Measurements from ENCODE around the gene DNM2. TPM values are rescaled to one million over a fixed set of nuclear protein-coding genes. Genes with fewer than 3 reads are reported as not detected.
A peak's percentile ranks its signal among the peaks of the same experiment; 100 is the strongest.

The DNM2 gene
- total RNA-seq, 1 experiment from 2014 or later, result 188 TPM

- ChIA-PET POLR2A (ENCODE audit: unreplicated experiment) (no interaction called here), CTCF (interaction anchor here (1.1 kb wide), 1 partner anchor 46 kb away, joined by 5 read pairs; the partner anchor contains the start of gene DNM2)
- TF ChIP-seq EZH2 (IDR thresholded peaks at IDR 0.05; ENCODE audit: low read depth), result no peak
- TF ChIP-seq, protein P1, sequence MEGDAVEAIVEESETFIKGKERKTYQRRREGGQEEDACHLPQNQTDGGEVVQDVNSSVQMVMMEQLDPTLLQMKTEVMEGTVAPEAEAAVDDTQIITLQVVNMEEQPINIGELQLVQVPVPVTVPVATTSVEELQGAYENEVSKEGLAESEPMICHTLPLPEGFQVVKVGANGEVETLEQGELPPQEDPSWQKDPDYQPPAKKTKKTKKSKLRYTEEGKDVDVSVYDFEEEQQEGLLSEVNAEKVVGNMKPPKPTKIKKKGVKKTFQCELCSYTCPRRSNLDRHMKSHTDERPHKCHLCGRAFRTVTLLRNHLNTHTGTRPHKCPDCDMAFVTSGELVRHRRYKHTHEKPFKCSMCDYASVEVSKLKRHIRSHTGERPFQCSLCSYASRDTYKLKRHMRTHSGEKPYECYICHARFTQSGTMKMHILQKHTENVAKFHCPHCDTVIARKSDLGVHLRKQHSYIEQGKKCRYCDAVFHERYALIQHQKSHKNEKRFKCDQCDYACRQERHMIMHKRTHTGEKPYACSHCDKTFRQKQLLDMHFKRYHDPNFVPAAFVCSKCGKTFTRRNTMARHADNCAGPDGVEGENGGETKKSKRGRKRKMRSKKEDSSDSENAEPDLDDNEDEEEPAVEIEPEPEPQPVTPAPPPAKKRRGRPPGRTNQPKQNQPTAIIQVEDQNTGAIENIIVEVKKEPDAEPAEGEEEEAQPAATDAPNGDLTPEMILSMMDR (conservative IDR thresholded peaks at IDR 0.05), result no peak
- Histone ChIP-seq H3K36me3 (ENCODE audit: low read depth) (peaks cover 6% of the 10 kb centered on the region; the same call in 1 of the 2 replicates), H3K4me2 (peak overlapping the region; percentile 30; the same call in 1 of the 2 replicates), H3K9me3 (ENCODE audit: insufficient read depth, low read depth) (no peaks in the 10 kb centered on the region), H3K79me2 (ENCODE audit: low read depth) (peaks cover 43% of the 10 kb centered on the region), H3K9me2 (ENCODE audit: insufficient read depth) (no peaks in the 10 kb centered on the region), H3K27ac (peak overlapping the region; percentile 45), H3K27me3 (ENCODE audit: insufficient read depth, low read depth) (no peaks in the 10 kb centered on the region), H3K4me3 (no peak overlapping the region), H2AFZ (no peak overlapping the region), H3F3A (ENCODE audit: insufficient read depth, low read depth) (peaks cover 42% of the 10 kb centered on the region), H3K4me1 (replicated peaks; ENCODE audit: insufficient read depth) (peaks cover 47% of the 10 kb centered on the region), H4K20me1 (ENCODE audit: insufficient read depth) (peaks cover 23% of the 10 kb centered on the region)
- BruUV-seq (replicated peaks), result no TSS peak
- intact Hi-C loops (cut with micrococcal nuclease; ENCODE audit: unreplicated experiment), result no loop called here
- DNase-seq, result no peak
These were observed 45.5 kb downstream of the DNM2 start for GRCh38 chr19:10763411-10763810.

- Histone ChIP-seq H3K79me2 (ENCODE audit: low read depth) (peaks cover 41% of the 10 kb centered on the region), H2AFZ (no peak overlapping the region), H3K4me3 (no peak overlapping the region), H3K9me2 (ENCODE audit: insufficient read depth) (no peaks in the 10 kb centered on the region), H3K27me3 (ENCODE audit: insufficient read depth, low read depth) (no peaks in the 10 kb centered on the region), H4K20me1 (ENCODE audit: insufficient read depth) (peaks cover 20% of the 10 kb centered on the region), H3K4me1 (replicated peaks; ENCODE audit: insufficient read depth) (peaks cover 47% of the 10 kb centered on the region), H3K27ac (no peak overlapping the region), H3K4me2 (no peak overlapping the region), H3K9me3 (ENCODE audit: insufficient read depth, low read depth) (no peaks in the 10 kb centered on the region), H3F3A (ENCODE audit: insufficient read depth, low read depth) (peaks cover 41% of the 10 kb centered on the region), H3K36me3 (ENCODE audit: low read depth) (peaks cover 6% of the 10 kb centered on the region; the same call in 1 of the 2 replicates)
- CTCF ChIA-PET, result no interaction called here
- DNase-seq, result no peak
- BruUV-seq (replicated peaks), result no TSS peak
- POLR2A ChIA-PET (ENCODE audit: unreplicated experiment), result no interaction called here
- intact Hi-C loops (cut with micrococcal nuclease; ENCODE audit: unreplicated experiment), result no loop called here
- TF ChIP-seq EZH2 (IDR thresholded peaks at IDR 0.05; ENCODE audit: low read depth), result no peak
- TF ChIP-seq, protein P1 (conservative IDR thresholded peaks at IDR 0.05), result no peak
These were observed 46.0 kb downstream of the DNM2 start for GRCh38 chr19:10763828-10764339.

DNA sequence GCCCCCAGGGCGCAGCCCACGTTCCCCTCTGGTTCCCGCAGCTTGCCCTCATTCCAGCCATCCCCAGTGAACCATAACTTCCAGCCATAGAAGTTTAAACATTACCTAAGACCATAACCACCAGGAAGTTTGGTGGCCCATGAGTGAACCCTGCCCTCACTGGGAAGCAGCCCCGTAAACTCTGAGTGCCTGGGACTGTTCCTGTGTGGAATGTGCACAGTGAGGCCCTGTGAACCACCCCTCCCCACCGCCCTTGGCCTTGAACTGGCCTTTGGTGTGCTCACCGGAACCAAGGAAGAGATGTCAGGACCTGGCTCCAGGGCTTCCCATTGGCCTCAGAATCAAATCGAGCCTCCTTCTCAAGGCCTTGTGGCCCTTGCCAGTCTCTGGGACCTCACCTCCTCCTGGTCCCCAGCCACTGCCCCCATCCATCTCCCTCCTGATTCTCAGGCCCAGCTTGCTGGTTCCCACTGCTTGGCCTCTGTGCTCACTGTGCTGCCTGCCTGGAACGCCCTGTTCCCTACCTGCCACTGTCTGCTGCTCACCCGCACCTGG lies 46.5 kb downstream of the DNM2 start:
- no peaks in the 10 kb centered on the region for H3K9me2 ChIP-seq (ENCODE audit: insufficient read depth)
- no peaks in the 10 kb centered on the region for H3K9me3 ChIP-seq (ENCODE audit: insufficient read depth, low read depth)
- H3F3A ChIP-seq (ENCODE audit: insufficient read depth, low read depth), result peaks cover 35% of the 10 kb centered on the region
- H3K4me3 ChIP-seq, result no peak overlapping the region
- intact Hi-C loops (cut with micrococcal nuclease; ENCODE audit: unreplicated experiment), result no loop called here
- peaks cover 47% of the 10 kb centered on the region for H3K4me1 ChIP-seq (replicated peaks; ENCODE audit: insufficient read depth)
- no peak overlapping the region for H3K27ac ChIP-seq
- POLR2A ChIA-PET (ENCODE audit: unreplicated experiment), result no interaction called here
- peaks cover 6% of the 10 kb centered on the region; the same call in 1 of the 2 replicates for H3K36me3 ChIP-seq (ENCODE audit: low read depth)
- CTCF ChIA-PET, result no interaction called here
- peak in 1 of 2 experiments; percentile 49 for DNase-seq
- H2AFZ ChIP-seq, result no peak overlapping the region
- H3K4me2 ChIP-seq, result no peak overlapping the region
- no peak for TF ChIP-seq EZH2 (IDR thresholded peaks at IDR 0.05; ENCODE audit: low read depth)
- TF ChIP-seq, protein P1 (conservative IDR thresholded peaks at IDR 0.05), result no peak
- no peaks in the 10 kb centered on the region for H3K27me3 ChIP-seq (ENCODE audit: insufficient read depth, low read depth)
- peaks cover 39% of the 10 kb centered on the region for H3K79me2 ChIP-seq (ENCODE audit: low read depth)
- BruUV-seq (replicated peaks), result no TSS peak
- peaks cover 16% of the 10 kb centered on the region for H4K20me1 ChIP-seq (ENCODE audit: insufficient read depth)

Data from PC-9 (cell line).